ENCODE data around the gene TMEM125.

TMEM125 gene

DNA sequence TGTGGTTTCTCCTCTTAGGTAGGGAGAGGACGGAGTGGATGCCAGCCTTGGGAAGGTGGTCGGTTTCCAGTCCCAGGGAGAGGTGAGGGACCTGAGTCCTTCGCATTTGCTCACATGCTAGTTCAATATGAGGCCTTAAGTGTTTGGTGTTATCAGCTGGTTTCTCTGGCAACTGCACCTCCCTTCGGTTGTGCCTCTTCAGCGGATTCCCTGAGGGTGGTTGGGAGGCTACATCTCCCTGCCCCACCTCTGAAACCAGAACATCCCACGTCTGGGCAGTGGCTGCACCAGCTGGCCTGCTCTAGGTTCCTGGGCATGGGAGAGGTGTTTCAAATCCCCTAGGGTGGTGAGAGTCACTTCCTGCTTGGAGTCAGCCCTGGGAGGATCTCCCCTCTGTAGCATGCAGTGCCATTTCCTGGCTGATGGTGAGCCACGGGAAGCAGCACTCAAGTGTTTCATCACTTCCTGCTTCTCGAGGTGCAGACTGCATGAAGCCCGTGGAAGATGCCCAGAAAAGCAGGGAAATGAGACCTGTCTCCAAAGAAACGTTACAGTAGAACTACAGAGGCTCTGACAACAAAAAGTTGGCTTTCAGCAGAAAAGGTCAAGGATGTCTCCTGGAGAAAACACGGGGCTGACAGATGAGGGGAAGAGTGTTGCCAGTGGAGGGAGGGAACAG, 4.5 kb downstream of the TMEM125 start:
- DNase-seq (ENCODE audit: low read depth in 2 of 2) = no peak

DNA sequence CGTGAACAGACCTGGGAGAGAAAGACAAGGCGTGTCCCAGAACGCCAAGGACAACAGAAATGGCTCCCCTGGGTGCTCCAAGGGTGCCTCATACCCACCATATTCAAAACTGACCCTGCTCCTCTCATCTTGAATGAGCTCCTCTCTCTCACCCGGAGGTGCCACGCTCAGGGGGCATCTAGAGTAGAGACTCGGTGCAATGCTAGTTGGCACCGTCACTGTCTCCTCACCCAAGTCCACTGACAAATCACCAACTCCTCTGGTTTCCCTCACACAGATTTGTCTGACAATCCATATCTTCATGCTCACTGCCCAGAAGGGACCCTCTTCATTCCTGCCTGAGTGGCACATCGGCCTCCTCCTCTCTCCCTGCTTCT, 5.0 kb downstream of the TMEM125 start:
- DNase-seq (ENCODE audit: low read depth in 2 of 2) = no peak

GRCh38 chr1:43275826-43276620, 6.2 kb downstream of the TMEM125 start:
- no peak for DNase-seq (ENCODE audit: low read depth in 2 of 2)

DNA sequence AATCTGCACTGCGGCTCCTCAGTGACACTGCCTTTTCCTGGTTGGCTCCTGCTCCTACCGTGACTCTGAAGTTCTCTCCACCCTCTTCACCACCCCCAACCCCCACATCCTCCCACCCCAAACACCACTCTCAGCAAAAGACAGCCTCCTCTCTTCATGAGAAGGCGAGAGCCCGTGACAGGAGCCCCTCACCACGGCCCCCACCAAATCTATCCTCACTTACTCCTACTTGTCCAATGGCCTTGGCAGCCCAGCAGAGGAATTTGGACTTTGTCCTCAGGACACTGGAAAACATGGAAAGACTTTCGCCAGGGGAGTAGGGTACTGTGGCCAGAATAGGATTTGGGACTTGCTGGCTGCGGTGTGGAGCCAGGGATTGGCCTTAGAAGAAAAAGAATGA, 6.9 kb downstream of the TMEM125 start:
- DNase-seq (ENCODE audit: low read depth in 2 of 2) = no peak

DNA sequence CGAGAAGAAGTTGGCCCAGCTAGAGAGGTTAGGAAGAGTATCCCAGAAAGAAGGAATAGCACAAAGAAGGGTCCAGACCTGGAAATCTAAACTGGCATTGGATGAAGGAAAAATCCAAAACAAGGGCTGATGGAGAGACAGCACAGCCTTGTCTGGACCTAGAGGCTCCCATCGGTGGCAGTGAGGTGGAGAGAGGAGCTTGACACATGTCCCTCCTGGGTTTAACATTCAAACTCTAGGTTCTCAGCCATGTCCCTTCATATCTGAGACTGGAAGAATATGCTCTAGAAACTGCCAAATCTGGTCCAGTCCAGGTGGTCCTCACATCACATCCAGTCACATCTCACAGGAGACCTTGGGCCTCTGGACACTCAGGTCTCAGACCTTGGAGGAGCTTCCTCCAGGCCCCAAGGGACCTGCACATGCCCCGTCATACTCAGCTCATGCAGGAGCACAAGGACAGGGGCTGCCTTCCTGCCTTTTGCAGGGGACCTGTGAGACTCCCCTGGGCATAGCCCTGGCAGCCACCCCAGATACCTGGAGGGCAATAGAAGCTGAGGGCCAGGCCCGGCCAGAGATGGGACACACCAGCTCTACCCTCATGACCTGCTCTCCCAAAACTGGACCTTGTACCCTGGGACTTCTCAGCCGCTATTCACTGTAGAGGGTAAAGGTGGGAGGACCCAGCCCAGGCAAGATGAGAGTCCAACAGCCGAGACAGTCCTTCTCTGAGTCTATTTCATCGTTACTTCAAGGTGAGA, 7.5 kb downstream of the TMEM125 start:
- DNase-seq (ENCODE audit: low read depth in 2 of 2) = no peak

GRCh38 chr1:43279161-43279560, 9.4 kb downstream of the TMEM125 start:
- DNase-seq (ENCODE audit: low read depth in 2 of 2) = no peak

DNA sequence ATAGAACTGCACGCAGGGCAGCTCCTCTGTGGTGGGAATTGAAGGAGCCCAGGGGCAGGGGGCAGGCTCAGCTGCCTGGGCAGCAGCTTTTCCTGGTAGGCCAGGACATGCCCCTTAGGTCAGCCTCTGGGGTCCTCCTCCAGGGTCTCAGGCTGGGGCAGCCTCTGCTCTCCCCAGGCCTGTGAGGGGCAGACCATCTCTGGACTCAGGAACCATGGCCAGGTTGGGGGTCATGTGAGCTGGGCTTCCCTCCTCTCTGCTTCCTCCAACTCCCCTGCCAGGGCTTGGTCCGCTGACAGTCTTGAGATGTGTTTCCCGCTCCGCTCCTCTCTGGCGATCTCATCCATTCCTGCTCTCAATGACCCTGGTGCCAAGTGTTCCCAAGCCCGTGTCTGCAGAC, 9.9 kb downstream of the TMEM125 start:
- no peak for DNase-seq (ENCODE audit: low read depth in 2 of 2)

DNA sequence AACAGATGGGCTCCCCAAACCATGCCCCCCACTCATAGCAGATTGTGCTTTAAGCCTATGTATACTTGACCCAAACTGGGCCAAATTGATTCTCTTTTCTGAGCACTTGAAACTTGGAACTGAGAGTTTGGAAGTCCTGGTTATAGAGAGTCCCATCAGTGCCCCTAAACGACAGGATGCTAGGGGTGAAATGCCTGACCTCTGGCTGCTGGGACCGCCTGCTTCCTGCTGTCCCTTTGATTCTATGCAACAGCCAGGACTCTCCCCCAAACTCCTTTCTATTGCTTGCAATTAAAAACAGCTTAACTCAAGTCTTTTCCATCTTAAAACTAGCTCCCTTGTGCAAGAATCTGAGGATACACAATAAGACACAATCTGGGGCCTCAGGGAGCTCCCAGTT, 10.9 kb downstream of the TMEM125 start:
- DNase-seq (ENCODE audit: low read depth in 2 of 2) = no peak

DNA sequence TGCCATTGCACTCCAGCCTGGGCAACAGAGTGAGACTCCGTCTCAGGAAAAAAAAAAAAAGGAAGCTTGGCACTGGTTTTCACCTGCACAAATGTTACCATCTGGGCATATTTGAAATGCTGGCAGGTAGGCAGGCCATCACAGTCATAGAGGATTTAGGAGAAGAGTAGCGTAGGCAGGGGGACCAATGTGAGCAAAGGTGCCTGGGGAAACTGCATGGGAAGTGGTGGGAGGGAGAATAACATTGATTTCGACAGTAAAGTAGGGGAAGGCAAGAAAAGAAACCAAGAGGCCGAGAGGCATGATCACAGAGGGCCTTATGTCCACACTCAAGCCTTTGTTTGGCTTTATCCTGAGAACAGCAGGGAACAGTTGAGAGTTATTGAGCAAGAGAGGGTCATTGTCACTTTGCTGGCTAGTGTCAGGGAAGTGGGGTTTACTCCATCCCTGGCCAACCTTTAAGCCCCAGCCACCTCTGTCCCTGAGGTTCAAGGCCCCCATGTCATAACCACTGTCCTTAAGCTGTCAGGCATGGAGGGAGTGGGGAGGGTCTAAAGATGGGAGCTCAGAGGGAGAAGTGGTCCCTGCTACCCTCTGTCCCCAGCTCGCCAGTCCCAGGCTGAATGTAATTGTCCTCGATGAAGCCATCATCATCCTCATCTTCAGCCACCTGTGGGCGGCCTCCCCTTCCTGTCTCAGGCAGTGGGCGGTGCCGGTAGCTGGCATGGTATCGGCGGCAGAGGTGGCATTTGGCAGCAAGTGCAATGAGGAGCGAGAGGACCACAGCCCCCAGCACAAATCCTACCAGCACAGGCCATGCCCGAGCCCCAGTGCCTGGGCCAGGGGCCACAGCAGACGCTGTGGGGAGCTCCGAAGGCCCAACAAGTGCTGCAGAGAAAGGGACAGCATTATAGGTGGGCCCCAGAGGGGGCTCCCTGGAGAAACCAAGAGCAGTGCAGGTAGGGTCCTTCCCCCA, 12.7 kb downstream of the TMEM125 start:
- no peak for DNase-seq (ENCODE audit: low read depth in 2 of 2)

GRCh38 chr1:43284065-43284464, 14.3 kb downstream of the TMEM125 start:
- no peak for DNase-seq (ENCODE audit: low read depth in 2 of 2)

DNA sequence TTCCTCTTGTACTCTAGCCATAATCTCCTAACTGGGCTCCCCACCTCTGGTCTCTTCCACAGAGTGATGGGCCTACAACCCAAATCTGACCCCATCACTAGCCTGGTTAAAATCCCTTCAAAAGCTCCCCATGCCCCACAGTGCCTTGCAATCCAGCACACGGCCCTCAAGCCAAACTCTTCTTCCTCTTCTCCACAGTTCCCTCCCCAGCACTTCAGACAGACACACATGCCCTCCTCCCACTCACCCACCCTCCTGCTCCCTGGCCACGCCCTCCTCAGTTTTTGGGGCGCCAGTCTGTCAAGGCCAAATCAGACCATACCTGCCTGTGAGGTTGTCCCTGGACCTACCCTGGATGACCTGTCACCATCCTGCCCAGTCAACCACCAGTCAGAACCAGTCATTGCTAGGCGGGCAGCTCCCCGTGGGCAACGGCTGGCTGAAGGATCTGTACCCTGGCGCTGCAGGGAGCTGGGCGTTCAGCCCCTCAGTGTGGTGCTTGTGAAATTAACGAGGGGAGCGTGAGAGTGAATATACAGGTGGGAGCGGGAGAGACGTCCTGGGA, 14.8 kb downstream of the TMEM125 start:
- DNase-seq (ENCODE audit: low read depth in 2 of 2) = no peak

DNA sequence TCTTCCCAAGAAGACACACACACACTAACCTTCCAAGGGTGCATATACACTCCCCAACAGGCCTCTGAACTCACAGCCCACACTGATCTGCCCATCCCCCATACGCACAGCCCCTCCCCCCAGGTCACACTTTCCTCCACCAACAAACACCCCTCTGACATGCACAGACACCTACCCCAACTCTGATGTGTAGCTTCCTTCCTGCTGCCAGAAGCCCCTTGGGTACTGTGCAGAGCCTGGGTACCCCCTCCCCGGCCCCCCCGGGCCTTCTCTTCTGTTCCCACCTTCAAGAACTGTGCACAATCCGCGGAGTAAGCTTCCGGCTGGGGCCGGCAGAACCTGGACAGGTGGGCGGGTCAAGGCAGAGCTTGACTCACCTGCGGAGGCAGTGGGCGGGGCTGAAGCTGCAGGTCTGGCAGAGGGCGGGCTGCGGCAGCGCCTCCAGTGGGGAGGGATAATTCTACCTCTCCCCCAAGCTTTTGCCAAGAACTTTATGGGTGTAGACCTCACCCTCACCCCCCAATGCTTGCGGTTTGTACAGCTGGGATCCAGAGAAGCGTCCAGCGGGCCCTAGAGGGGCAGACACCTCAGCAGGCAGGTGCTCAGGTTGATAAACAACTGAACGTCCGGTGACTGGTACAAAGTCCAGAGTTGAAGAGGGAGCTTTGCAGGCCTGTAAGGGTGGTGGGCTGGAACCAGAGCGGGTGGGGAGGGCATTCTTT, 15.6 kb downstream of the TMEM125 start, which contains the start of gene C1orf210:
C1orf210 (minus strand) TSS at position 313 of the 722 bp plus-strand sequence. CDS start 2,311 bp downstream, outside the sequence.
- DNase-seq (ENCODE audit: low read depth in 2 of 2) = no peak

DNA sequence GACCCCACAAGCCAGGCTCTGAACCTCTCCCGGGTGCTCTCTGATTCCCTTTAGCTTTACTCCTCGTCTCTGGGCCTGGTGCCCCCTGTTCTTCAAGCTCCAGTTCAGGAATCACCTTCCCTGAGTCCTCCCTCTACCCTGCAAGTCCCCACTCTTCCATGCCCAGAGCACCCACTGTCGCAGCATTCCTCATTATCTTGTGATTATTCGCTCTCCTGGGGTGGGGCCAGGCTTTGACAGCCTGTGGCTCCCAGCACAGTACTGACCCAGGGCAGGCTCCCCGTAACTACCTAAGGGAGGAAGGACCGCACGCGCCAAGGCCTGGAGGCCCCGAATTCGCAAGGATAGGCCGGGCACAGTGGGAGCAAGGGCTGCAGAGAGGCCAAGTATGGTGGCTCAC, 16.3 kb downstream of the TMEM125 start:
- no peak for DNase-seq (ENCODE audit: low read depth in 2 of 2)

- no peak for DNase-seq (ENCODE audit: low read depth in 2 of 2)
These were observed 16.8 kb downstream of the TMEM125 start for GRCh38 chr1:43286533-43286932.

- no peak for DNase-seq (ENCODE audit: low read depth in 2 of 2)
These were observed 18.4 kb downstream of the TMEM125 start for GRCh38 chr1:43288058-43288784.

GRCh38 chr1:43288785-43289706, 19.3 kb downstream of the TMEM125 start:
- no peak for DNase-seq (ENCODE audit: low read depth in 2 of 2)

- DNase-seq (ENCODE audit: low read depth in 2 of 2) = no peak
These were observed 22.4 kb downstream of the TMEM125 start for GRCh38 chr1:43292216-43292615.

- DNase-seq (ENCODE audit: low read depth in 2 of 2) = no peak
These were observed 22.9 kb downstream of the TMEM125 start for GRCh38 chr1:43292679-43293078.

GRCh38 chr1:43293176-43293575, 23.4 kb downstream of the TMEM125 start:
- DNase-seq (ENCODE audit: low read depth in 2 of 2) = no peak

Data from activated CD8-positive, alpha-beta memory T cell treated with anti-CD3 and anti-CD28 coated beads for 4 hours (primary cell).